ENCODE measurements around the gene SRRM4. TPM values are rescaled to one million over a fixed set of nuclear protein-coding genes. Genes with fewer than 3 reads are reported as not detected.

SRRM4 gene
- polyA plus RNA-seq, 12 donors = 0.12 to 1.2 (median 0.26) TPM; not detected in 1

DNA sequence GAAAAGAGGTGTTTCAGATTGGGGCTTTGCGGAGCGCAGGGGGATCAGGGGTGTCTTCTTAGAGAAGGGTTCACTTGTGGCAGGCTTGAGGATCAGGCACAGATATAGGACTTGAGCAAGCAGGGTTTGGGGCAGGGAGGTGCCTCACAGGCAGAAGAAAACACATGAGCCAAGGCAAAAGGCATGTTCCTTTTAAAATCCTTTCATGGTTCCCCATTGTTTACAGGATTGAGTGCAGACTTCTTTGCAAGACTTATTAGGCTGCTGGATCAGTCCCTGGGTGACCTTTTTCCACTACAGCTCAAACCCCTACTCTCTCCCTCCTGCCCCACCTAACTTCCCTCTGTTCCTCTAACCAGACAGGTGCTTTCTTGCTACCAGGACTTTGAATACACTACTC, 217.1 kb downstream of the SRRM4 start:
- no peak for DNase-seq

DNA sequence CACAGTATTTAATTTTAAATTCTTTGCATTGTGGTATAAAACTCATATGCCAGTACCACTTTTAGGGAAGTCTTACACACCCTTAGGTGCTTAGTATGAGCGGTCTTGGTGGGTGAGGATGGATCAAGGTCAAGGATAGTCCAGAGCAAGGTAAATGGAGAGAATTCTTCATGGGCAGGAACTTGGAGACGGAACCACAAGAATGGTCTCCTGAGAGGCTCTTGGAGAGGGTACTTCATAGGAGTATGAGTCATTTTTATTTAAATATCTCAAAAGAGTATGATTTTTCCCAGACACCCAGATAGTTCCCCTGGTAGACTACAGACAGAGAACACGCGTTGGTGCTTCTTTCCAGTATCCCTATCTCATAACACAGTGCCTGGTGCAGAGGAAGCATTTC, 219.3 kb downstream of the SRRM4 start:
- no peak for DNase-seq

DNA sequence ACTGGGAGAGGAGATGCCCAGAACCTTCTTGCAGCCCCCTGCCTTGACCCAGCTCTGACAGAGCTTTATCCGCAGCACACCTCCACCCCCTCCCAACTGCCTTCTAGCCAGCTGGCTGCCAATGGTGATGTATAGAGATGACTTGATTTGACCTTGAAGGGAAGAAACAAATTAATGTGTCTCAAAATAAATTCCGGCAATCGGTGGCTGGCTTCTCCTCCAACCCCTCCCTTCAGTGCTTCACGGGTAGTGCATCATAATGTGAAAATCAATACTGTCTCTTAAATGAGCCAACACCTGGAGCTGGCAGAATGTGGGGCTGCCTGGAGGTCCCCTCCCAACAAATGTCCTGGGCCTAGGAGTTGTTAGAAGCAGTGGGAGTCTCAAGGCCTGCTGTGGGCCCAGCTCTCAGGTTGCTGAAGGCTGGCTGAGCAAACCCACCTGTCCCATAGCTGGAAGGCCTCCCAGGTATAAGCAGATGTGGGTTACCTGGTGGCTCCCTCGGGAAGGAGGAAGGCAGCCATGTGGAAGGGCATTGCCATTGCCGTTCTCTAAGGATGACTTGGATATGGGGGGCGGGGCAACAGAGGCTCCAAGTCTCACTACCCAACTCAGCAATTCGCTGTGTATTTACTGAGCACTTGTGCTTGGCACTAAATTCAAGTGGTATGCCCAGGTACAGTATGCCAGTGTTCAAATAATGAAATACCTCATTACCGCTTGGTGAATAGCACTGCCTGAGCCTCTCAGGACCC, 220.6 kb downstream of the SRRM4 start:
- no peak for DNase-seq

DNA sequence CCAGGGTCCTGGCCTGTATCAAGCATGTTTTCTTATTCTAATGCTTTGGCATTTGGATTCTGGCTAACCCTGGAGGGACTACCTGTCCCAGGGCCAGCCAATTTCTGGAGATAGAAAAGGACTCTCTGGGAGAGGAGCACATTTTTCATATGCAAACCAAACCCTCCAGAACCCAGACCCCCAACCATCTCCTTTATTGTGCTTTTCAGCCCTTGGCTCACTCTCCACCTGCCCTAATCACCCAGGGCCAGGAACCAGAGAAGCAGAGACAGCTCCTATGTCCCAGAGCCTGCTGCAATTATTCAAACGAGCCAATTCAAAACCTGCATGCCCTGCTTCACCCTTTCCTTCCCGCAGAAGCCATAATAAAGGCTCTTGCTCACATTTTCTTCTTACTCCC, 221.2 kb downstream of the SRRM4 start:
- DNase-seq = no peak

DNA sequence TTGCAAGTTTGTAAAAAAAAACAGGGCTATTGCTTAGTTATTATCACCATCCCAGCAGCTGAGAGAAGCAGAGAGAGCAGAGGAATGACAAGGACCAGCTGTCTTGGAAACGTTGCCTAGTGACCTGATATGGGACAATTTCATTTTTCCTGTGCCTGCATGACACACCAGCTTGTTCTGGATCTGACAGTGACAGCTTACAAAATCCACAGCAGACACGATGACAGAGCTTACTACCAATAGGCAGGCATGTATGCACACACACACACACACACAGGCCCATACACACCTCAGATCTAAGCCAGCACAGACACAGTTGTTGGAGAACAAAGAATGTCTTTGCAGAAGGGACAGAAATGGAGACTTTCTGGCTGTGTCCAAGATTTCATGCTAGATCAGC, 222.8 kb downstream of the SRRM4 start:
- DNase-seq = no peak

DNA sequence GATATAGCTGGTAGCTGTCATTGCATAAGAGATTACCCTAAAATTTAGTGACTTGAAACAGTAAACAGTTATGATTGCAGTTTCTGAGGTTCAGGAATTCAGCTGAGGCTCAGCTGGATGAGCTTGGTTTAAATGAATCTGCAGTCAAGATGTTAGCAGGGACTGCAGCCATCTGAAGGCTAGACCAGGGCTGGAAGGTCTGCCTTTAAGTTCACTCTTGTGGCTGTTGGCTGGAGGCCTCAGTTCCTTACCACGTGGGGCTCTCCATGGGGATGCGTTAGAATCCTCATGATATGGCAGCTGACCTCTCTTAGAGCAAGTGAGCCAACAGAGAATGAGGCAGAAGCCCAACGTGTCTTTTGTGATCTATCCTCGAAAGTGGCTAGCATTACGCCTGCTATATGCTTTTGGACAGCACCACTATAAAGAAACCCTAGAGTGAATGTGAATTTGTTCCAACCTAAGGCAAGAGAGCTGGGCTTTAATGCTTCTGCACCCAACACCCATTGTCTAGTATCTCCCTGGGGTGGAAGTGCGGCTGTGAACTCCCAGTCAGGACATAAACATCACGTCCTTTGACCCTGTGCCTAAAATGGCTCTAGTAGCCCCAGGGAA, 223.4 kb downstream of the SRRM4 start:
- peak; percentile 41 for DNase-seq

DNA sequence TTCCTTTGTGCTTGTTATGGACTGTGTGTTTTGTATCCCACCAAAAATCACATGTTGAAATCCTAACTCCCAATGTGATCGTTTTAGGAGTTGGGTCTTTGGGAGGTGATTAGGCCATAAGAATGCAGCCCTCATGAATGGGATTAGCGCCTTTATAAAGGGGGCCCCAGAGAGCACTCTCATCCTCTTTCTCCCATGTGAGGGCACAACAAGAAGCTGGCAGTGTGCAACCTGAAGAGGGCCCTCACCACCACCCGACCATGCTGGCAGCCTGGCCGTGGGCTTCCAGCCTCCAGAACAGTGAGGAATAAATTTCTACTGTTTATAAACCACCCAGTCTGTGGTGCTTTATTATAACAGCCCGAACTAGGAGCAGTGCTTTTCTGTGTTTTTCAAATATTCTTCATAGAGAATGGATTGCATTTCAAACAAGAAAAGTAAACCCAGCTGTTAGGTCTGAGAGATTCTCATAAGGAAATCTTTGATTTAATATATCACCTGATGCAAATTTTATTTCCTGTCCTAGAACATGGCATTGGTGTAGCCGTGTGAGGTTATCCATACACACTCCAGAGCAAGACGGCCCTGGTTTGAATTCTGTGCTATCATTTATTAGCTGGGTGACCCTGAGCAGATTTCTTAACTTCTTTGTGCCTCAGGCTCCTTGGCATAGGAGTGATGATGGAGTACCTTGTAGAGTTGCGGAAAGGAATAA, 225.2 kb downstream of the SRRM4 start:
- DNase-seq = no peak

DNA sequence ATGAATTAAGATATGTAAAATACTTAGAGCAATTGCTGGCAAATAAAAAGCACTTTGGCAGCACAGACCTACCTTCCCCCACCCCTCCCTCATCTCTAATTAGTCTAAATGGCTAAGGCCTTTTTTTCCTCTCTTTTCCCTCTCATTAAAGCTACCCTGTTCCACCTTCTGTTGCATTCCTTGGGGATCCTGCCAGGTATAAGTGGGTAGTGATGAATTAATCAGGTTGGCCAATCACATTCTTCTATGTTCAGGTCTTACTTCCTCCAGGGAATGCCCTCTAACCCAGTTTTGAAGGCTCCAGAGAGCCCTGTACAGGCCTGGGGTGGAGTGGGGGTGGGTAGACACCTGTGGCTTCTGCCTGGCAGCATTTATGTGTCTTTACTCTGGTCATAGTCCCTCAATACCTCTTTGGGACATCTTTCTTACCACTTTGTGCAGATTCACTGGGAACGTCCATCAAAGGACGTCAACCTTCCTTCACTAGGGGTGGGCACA, 225.8 kb downstream of the SRRM4 start:
- DNase-seq = no peak

DNA sequence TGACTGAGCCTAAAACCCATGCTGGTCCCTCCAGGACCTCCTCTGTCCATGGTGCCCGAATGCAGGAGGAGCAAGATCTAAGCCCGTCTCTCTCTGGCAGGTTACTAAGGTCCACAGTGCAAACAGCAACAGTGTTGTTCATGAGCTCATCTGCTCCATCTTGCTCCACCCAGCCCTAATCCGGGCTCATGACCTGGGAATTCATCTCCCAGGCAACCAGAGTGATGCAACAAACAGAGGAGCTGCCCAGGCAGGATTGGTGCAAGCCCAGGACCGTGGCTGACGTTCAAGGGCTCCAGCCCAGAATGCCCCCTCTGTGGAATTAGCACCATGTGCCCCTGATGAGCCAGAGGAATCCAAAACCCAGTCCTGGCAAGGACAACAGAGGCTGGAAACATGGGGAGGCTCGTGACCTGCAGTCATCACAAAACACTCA, 227.3 kb downstream of the SRRM4 start:
- DNase-seq = peak; percentile 67

DNA sequence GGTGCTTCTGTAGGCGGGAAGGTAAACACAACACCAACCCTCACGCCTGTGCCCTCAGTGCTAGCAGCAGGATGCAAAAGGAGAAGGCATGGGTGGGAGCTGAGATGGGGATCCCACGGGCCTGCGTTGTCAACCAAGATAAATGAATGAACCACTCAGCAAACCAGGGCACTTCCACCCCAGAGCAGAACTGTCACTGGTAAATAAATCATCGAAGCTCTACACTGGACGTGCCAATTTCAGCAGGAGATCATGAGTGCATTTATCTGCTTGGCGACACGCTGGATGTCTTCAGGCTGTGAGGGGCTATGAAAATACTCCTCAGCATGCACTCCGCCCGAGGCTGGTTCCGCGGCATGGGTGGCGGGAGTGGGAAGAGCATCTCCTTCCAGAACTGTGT, 230.5 kb downstream of the SRRM4 start:
- no peak for DNase-seq

Other genes with a start within 250 kb of the SRRM4 start
- 100 to 1,000 TPM in 10 of 12 donors, 10 to 100 TPM in 1, not detected in 1; 67.5 to 272 (median 214) TPM for gene HSPB8, start 197.4 kb downstream of the SRRM4 start, polyA plus RNA-seq (ENCODE audit: insufficient read length in 12 of 12)

Data from muscle of arm (tissue), 12 donors.